ENCODE measurements around the gene CDK13.

CDK13 gene

DNA sequence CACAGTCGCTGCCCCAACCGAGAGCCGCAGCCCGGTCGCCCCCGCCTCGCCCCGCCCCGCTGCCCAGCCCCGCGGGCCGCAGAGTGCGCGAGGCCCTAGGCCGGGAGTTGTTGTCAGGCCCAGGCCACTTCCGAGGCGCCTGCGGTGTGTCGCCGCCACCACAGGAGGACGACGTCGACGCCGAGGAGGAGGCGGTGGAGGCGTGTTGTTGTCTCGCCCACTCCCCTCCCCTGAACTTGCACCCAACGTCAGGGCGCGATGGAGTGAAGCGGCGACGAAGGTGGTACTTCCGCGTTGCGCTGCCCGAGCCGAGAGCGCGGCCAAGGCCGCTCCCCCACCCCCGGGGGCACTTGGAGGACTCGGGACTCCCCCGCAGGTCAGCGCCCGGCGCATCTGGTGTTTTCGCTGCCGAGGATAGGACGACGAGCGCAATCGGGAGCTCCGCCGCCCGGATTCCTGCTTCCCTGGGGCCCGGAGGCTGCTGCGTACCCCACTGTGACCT is at the start of gene CDK13:
Gene CDK13, plus strand, starts transcription at position 286 of the 502 bp plus-strand sequence. CDS start 386 bp downstream, outside the sequence.
- TF ChIP-seq, protein P1, sequence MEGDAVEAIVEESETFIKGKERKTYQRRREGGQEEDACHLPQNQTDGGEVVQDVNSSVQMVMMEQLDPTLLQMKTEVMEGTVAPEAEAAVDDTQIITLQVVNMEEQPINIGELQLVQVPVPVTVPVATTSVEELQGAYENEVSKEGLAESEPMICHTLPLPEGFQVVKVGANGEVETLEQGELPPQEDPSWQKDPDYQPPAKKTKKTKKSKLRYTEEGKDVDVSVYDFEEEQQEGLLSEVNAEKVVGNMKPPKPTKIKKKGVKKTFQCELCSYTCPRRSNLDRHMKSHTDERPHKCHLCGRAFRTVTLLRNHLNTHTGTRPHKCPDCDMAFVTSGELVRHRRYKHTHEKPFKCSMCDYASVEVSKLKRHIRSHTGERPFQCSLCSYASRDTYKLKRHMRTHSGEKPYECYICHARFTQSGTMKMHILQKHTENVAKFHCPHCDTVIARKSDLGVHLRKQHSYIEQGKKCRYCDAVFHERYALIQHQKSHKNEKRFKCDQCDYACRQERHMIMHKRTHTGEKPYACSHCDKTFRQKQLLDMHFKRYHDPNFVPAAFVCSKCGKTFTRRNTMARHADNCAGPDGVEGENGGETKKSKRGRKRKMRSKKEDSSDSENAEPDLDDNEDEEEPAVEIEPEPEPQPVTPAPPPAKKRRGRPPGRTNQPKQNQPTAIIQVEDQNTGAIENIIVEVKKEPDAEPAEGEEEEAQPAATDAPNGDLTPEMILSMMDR (IDR thresholded peaks at IDR 0.05): no peak; the same call in 1 of the 2 replicates

DNA sequence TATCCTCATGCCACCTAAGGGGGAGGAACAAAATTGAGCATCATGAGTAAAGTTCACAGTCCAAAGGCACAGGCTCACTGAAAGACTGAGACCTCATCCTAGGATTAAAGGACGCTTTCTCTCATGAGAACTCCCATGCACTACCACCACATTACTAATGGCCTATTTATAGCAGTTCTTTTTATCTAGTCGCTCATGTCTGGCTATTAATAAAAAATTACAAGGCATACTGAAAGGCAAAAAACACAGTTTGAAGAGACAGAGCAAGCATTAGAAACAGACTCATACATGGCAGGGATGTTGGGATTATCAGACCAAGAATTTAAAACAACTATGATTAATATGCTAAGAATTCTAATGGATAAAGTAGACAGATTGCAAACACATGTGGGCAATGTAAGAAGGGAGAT is 46.0 kb upstream of the CDK13 start:
- TF ChIP-seq, protein P1 (IDR thresholded peaks at IDR 0.05): no peak

DNA sequence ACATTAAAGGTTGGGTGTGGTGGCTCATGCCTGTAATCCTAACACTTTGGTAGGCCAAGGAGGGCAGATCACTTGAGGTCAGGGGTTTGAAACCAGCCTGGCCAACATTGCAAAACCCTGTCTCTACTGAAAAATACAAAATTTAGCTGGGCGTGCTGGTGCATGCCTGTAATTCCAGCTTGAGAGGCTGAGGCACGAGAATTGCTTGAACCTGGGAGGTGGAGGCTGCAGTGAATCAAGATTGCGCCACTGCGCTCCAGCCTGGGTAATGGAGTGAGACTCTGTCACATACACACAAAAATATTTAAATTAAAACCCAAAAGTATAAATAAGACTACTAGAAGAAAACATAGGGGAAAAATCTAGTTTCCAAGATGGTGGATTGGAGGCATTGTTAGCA is 41.9 kb upstream of the CDK13 start:
- TF ChIP-seq, protein P1 (IDR thresholded peaks at IDR 0.05): no peak

DNA sequence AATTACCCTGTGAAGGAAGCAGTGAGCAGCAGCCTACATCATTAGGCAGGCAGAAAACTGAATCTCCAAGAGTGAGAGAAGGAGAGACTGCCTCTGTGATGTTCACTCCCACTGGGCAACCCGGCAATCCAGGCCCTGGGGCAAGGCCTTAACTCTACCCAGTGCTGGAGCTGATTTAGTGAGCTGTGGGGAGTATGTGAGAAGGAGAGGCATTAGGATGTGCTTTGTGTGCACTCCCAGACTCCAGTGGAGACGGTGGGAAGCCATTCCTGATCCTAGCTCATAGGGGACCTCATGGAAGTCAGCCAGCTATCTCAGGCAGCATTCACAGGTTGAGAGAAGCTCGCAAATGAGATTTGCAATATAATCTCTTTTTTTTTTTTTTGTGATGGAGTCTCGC is 41.1 kb upstream of the CDK13 start:
- TF ChIP-seq, protein P1 (IDR thresholded peaks at IDR 0.05): no peak

DNA sequence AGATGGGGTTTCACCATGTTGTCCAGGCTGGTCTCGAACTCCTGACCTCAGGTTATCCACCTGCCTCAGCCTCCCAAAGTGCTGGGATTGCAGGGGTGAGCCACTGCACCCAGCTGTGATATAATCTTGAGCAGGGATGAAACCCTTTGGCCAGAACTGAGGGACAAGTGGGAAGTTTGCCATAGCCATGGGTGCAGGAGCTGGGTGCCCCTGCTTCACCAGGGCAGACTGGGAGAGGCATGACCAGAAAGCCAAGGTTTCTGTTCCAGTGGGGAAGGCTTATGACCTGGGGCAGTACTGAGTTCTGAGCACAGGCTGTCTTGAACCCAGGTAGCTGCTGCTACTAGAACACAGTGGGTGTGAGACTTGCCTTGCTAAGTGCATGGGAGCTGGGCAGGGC is 40.5 kb upstream of the CDK13 start:
- TF ChIP-seq, protein P1 (IDR thresholded peaks at IDR 0.05): no peak

DNA sequence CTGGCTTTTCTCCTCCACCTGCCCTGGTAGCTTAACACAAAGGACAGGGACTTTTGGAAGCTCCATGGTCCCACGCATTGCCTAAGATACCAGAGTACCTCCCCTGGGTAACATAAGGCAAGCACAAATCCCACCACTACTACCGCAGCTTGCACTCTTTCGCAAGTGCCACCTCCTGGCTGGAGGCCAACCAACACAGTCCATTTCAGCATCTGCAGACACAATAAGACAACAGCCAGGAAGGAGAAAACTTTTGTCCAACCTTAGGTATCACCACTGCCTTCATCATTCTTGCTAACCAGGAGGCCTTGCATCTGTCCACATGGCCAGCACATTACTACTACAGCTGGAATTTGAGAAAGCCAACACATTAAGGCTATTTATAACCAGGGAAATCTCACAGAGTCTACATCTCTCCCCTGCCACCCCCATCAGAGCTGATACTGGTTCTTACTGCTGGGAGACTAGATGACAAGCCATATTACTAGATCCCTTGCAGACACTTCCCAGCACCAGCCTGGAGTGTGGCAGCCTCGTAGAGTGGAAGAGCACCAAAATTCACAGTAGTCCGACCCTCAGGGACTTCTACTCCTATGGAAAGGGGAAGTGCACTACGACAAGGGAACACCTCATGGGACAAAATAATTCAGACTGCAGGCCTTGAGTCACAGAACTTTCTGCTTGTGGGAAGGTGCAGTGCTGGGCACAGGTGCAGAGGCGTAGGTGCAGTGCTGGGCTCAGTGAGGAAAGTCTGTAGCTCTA is 39.8 kb upstream of the CDK13 start:
- TF ChIP-seq, protein P1 (IDR thresholded peaks at IDR 0.05): no peak

DNA sequence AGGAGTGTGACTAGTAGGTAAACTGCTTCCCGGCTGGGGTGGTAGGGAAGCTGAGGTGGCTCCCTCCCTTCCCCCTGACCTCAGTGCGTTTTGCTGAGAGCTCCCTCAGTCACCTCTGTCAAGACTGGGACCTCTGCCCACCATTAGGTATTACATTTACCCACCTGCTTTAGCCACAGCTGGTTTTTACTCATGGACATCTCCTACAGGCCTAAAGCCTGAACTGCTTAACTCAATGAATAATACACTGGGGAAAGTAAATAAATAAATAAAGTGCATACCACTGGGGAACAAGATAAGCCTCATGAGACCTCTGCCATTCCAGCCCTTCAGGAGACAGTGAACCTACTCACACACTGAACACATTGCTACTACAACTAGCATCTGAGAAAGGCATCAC is 38.9 kb upstream of the CDK13 start:
- TF ChIP-seq, protein P1 (IDR thresholded peaks at IDR 0.05): no peak
